ENCODE measurements around the gene CCNB1IP1. TPM values are rescaled to one million over a fixed set of nuclear protein-coding genes. Genes with fewer than 3 reads are reported as not detected.

The CCNB1IP1 gene
- polyA plus RNA-seq, 1 of the 3 experiments (the other 2 are of a cell fraction): 35.4 TPM

GRCh38 chr14:20380681-20381080 is 47.6 kb upstream of the CCNB1IP1 start:
- ChIA-PET POLR2A (no interaction called here), CTCF (interaction anchor here (1.0 to 1.5 kb wide), 2 partner anchors 53 to 634 kb away, joined by 3 to 4 read pairs; no protein-coding TSS in a partner anchor)
- Histone ChIP-seq H3K36me3 (replicated peaks in 1 of 2; ENCODE audit: control insufficient read depth in 1 of 2, insufficient read depth in 2 of 2, low read length in 1 of 2) (peaks cover 10 to 89% of the 10 kb centered on the region in 2 experiments), H3F3A (replicated peaks; ENCODE audit: insufficient read depth) (no peaks in the 10 kb centered on the region), H3K27me3 (ENCODE audit: insufficient read depth) (no peaks in the 10 kb centered on the region), H2AFZ (ENCODE audit: low read depth) (no peak overlapping the region), H3K79me2 (ENCODE audit: insufficient read depth) (no peaks in the 10 kb centered on the region), H4K20me1 (ENCODE audit: insufficient read depth) (no peaks in the 10 kb centered on the region), H3K9ac (no peak overlapping the region), H3K9me2 (no peaks in the 10 kb centered on the region), H3K4me2 (no peak overlapping the region), H3K27ac (ENCODE audit: low read depth in 2 of 2, low read length in 1 of 2) (no peak overlapping the region), H3K9me3 (no peaks in the 10 kb centered on the region), H3K4me1 (ENCODE audit: control insufficient read depth in 1 of 2, insufficient read depth in 2 of 2, low read depth in 1 of 2, low read length in 1 of 2) (no peaks in the 10 kb centered on the region), H3K4me3 (ENCODE audit: low read depth in 2 of 2, low read length in 1 of 2) (no peak overlapping the region)
- no peak for DNase-seq
- no peak for TF ChIP-seq CHD2 (IDR thresholded peaks at IDR 0.05; ENCODE audit: low read length, partially characterized antibody)
- TF ChIP-seq TEAD4 (IDR thresholded peaks at IDR 0.05; ENCODE audit: borderline replicate concordance, insufficient read depth): no peak
- no peak for TF ChIP-seq SMC3 (IDR thresholded peaks at IDR 0.05; ENCODE audit: low read depth, low read length)
- TF ChIP-seq JUND (IDR thresholded peaks at IDR 0.05): no peak
- TF ChIP-seq REST (IDR thresholded peaks at IDR 0.05; ENCODE audit: low read depth, low read length): no peak
- TF ChIP-seq FOXM1 (IDR thresholded peaks at IDR 0.05; ENCODE audit: low read depth): no peak
- no peak for TF ChIP-seq POLR2AphosphoS5 (IDR thresholded peaks at IDR 0.05; ENCODE audit: low read depth, low read length)
- 92% methylated on average over 6 of the region's 6 CpGs for WGBS (ENCODE audit: low lambda C conversion rate)

- 33% methylated on average over 1 of the region's 1 CpG for WGBS (ENCODE audit: low lambda C conversion rate)
- peaks cover 14 to 87% of the 10 kb centered on the region in 2 experiments for H3K36me3 ChIP-seq (replicated peaks in 1 of 2; ENCODE audit: control insufficient read depth in 1 of 2, insufficient read depth in 2 of 2, low read length in 1 of 2)
These were observed 46.7 kb upstream of the CCNB1IP1 start for GRCh38 chr14:20379743-20380142.

More at GRCh38 chr14:20379743-20380142, 46.7 kb upstream of the CCNB1IP1 start:
- Histone ChIP-seq H3K4me1 (ENCODE audit: control insufficient read depth in 1 of 2, insufficient read depth in 2 of 2, low read depth in 1 of 2, low read length in 1 of 2) (no peaks in the 10 kb centered on the region), H3K9me3 (no peaks in the 10 kb centered on the region), H3K9ac (no peak overlapping the region), H3K27ac (ENCODE audit: low read depth in 2 of 2, low read length in 1 of 2) (no peak overlapping the region), H2AFZ (ENCODE audit: low read depth) (no peak overlapping the region), H3F3A (replicated peaks; ENCODE audit: insufficient read depth) (no peaks in the 10 kb centered on the region), H3K4me2 (no peak overlapping the region), H3K27me3 (ENCODE audit: insufficient read depth) (no peaks in the 10 kb centered on the region), H3K4me3 (ENCODE audit: low read depth in 2 of 2, low read length in 1 of 2) (no peak overlapping the region), H3K9me2 (no peaks in the 10 kb centered on the region), H3K79me2 (ENCODE audit: insufficient read depth) (no peaks in the 10 kb centered on the region), H4K20me1 (ENCODE audit: insufficient read depth) (no peaks in the 10 kb centered on the region)
- CTCF ChIA-PET: interaction anchor here (1.5 kb wide), 1 partner anchor 52 kb away, joined by 4 read pairs; no protein-coding TSS in a partner anchor
- no peak for TF ChIP-seq JUND (IDR thresholded peaks at IDR 0.05)
- TF ChIP-seq CTCF (IDR thresholded peaks at IDR 0.05): no peak
- TF ChIP-seq POLR2AphosphoS5 (IDR thresholded peaks at IDR 0.05; ENCODE audit: low read depth, low read length): no peak
- no peak for TF ChIP-seq TEAD4 (IDR thresholded peaks at IDR 0.05; ENCODE audit: borderline replicate concordance, insufficient read depth)
- no peak for TF ChIP-seq EP300 (IDR thresholded peaks at IDR 0.05; ENCODE audit: borderline replicate concordance in 1 of 2, low read depth in 1 of 2, low read length in 1 of 2)
- no peak for TF ChIP-seq MAX (IDR thresholded peaks at IDR 0.05; ENCODE audit: low read depth)
- no peak for DNase-seq
- POLR2A ChIA-PET: no interaction called here
